ENCODE data around the gene SMYD5. TPM values are rescaled to one million over a fixed set of nuclear protein-coding genes. Genes with fewer than 3 reads are reported as not detected.
"Not testable (repeated sequence)": the region's sequence is repeated elsewhere in the genome, so short reads cannot be mapped to it uniquely, and the experiment has no call there.

Gene SMYD5
- total RNA-seq, 4 donors from 2014 or later, result 14.6 to 27.0 (median 14.9) TPM

- no peak for DNase-seq (ENCODE audit: low spot score)
- no peak for ATAC-seq (ENCODE audit: low FRiP score)
- no peak for TF ChIP-seq CTCF (IDR thresholded peaks at IDR 0.05)
Measured at GRCh38 chr2:73260338-73260984, 46.4 kb downstream of the SMYD5 start.

- ATAC-seq (ENCODE audit: low FRiP score), result no peak
- no peak for DNase-seq (ENCODE audit: low spot score)
- TF ChIP-seq CTCF (IDR thresholded peaks at IDR 0.05), result no peak
Measured at GRCh38 chr2:73262108-73262651, 48.1 kb downstream of the SMYD5 start.

GRCh38 chr2:73262691-73263429 is 48.8 kb downstream of the SMYD5 start:
- ATAC-seq (ENCODE audit: low FRiP score); DNase-seq (ENCODE audit: low spot score): not testable (repeated sequence)

- no peak for DNase-seq (ENCODE audit: low spot score)
- TF ChIP-seq CTCF (IDR thresholded peaks at IDR 0.05), result no peak
- no peak for ATAC-seq (ENCODE audit: low FRiP score)
Measured at GRCh38 chr2:73263540-73264331, 49.7 kb downstream of the SMYD5 start.

GRCh38 chr2:73264332-73264606 is 50.2 kb downstream of the SMYD5 start:
- ATAC-seq (ENCODE audit: low FRiP score) (no peak), DNase-seq (ENCODE audit: low spot score) (no peak)

GRCh38 chr2:73264783-73265182 is 50.7 kb downstream of the SMYD5 start:
- no peak for TF ChIP-seq CTCF (IDR thresholded peaks at IDR 0.05)
- ATAC-seq (ENCODE audit: low FRiP score) (no peak), DNase-seq (ENCODE audit: low spot score) (no peak)

More at GRCh38 chr2:73264332-73264606, 50.2 kb downstream of the SMYD5 start:
- TF ChIP-seq CTCF (IDR thresholded peaks at IDR 0.05), result no peak

GRCh38 chr2:73265298-73266060 is 51.4 kb downstream of the SMYD5 start:
- ATAC-seq (ENCODE audit: low FRiP score) (no peak), DNase-seq (ENCODE audit: low spot score) (no peak)
- TF ChIP-seq CTCF (IDR thresholded peaks at IDR 0.05), result no peak
